Activated B cell treated with CpG ODN at 0.5 μM for 24 hours (primary cell): ENCODE results near the gene TBC1D1. TPM values are rescaled to one million over a fixed set of nuclear protein-coding genes. Genes with fewer than 3 reads are reported as not detected.

Experiments used
- ATAC-seq: fragments of 200-7000 bp; cut with Tn5 transposase; one replicate; pipeline ENCODE4 v1.10.0; 2021; ENCODE audit warnings: low read depth, mild to moderate bottlenecking, moderate library complexity
- CTCF ChIA-PET: fragments of 350-600 bp; sonication (Branson Sonifier 250); formaldehyde crosslinking; loops from one replicate; lab custom pipeline; 2021; ENCODE audit warnings: antibody characterized with exemption; lab: Charles Lee
- POLR2A ChIA-PET: fragments of 350-600 bp; sonication (Branson Sonifier 250); formaldehyde crosslinking; loops from one replicate; lab custom pipeline; 2021; ENCODE audit warnings: antibody characterized with exemption; lab: Charles Lee
- DNase-seq: peaks from one replicate; pipeline ENCODE4 v3.0.0; 2022
- H3K27ac Mint-ChIP-seq: one replicate; pipeline ENCODE4 v1.8.0; 2020; ENCODE audit warnings: mixed read lengths
- H3K27me3 Mint-ChIP-seq: one replicate; pipeline ENCODE4 v1.8.0; 2021; ENCODE audit warnings: mixed read lengths
- H3K36me3 Mint-ChIP-seq: one replicate; pipeline ENCODE4 v1.8.0; 2021; ENCODE audit warnings: low read depth, mixed read lengths
- H3K4me1 Mint-ChIP-seq: one replicate; pipeline ENCODE4 v1.8.0; 2021; ENCODE audit warnings: mixed read lengths
- H3K4me3 Mint-ChIP-seq: one replicate; pipeline ENCODE4 v1.8.0; 2020; ENCODE audit warnings: mild to moderate bottlenecking, mixed read lengths
- H3K9me3 Mint-ChIP-seq: one replicate; pipeline ENCODE4 v1.8.0; 2020; ENCODE audit warnings: mixed read lengths
- intact Hi-C: fragments of 100-400 bp; cut with micrococcal nuclease; formaldehyde crosslinking; loops from one replicate; pipeline ENCODE4 v1.15.1; 2024
- total RNA-seq: library from RNA; stranded (reverse); gene quantifications from 2 replicates; pipeline ENCODE4 v1.2.3, GENCODE V29; 2022
- TF ChIP-seq, protein P1 (sequence below): fragments of 200-600 bp; IDR thresholded peaks from one replicate; pipeline ENCODE4 v1.8.0; 2022; ENCODE audit warnings: antibody characterized with exemption, mild to moderate bottlenecking

The TBC1D1 gene
- total RNA-seq, 1 donor from 2014 or later: 84.8 TPM

DNA sequence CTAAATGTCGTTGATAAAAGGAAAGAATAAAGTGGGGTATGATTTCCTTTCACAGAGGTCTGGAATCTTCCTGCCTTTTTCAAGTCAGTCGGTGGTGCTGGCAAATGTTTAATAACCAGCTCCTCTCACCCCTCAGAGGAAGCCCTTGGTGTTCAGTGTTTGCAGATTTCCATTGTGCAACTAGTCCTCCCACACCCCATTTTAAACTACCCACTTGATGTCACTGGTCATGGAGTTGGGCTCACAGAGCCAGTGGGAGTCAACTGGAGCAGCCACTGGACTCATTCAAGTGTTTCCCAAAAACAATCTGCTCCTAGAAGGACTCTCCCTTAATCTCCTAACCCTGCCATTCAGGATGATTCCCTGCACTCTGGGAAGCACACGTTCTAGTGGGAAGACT is 218.5 kb downstream of the TBC1D1 start:
- Mint-ChIP-seq H3K27me3 (no peaks in the 10 kb centered on the region), H3K4me1 (no peaks in the 10 kb centered on the region), H3K4me3 (no peak overlapping the region), H3K36me3 (peaks cover 88% of the 10 kb centered on the region), H3K9me3 (no peaks in the 10 kb centered on the region), H3K27ac (no peak overlapping the region)
- TF ChIP-seq, protein P1, sequence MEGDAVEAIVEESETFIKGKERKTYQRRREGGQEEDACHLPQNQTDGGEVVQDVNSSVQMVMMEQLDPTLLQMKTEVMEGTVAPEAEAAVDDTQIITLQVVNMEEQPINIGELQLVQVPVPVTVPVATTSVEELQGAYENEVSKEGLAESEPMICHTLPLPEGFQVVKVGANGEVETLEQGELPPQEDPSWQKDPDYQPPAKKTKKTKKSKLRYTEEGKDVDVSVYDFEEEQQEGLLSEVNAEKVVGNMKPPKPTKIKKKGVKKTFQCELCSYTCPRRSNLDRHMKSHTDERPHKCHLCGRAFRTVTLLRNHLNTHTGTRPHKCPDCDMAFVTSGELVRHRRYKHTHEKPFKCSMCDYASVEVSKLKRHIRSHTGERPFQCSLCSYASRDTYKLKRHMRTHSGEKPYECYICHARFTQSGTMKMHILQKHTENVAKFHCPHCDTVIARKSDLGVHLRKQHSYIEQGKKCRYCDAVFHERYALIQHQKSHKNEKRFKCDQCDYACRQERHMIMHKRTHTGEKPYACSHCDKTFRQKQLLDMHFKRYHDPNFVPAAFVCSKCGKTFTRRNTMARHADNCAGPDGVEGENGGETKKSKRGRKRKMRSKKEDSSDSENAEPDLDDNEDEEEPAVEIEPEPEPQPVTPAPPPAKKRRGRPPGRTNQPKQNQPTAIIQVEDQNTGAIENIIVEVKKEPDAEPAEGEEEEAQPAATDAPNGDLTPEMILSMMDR: no peak
- no peak for ATAC-seq
- ChIA-PET CTCF (no interaction called here), POLR2A (no interaction called here)
- DNase-seq: no peak
- intact Hi-C loops: no loop called here

DNA sequence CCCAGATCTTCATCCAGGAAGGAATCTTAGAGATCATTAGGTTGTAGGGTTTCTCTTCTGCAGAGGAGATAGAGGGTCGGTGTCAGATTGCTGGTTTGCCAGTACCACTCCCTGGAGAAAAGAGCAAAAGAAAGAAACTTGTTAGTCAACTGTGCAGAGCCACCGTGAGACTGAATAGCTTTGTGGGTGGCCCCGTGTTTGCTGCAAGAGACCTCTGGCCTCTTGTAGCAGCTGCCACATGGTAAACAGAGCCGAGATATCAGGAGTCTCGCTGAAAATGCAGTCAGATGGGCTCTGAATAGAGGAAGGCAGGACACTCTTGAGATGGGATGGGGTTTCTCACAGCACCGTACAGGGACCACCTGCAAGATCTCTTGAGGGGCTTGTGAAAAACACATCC is 219.0 kb downstream of the TBC1D1 start:
- TF ChIP-seq, protein P1: no peak
- Mint-ChIP-seq H3K9me3 (no peaks in the 10 kb centered on the region), H3K4me3 (no peak overlapping the region), H3K36me3 (peaks cover 91% of the 10 kb centered on the region), H3K4me1 (no peaks in the 10 kb centered on the region), H3K27ac (no peak overlapping the region), H3K27me3 (no peaks in the 10 kb centered on the region)
- no peak for DNase-seq
- intact Hi-C loops: no loop called here
- ChIA-PET CTCF (no interaction called here), POLR2A (no interaction called here)
- no peak for ATAC-seq

DNA sequence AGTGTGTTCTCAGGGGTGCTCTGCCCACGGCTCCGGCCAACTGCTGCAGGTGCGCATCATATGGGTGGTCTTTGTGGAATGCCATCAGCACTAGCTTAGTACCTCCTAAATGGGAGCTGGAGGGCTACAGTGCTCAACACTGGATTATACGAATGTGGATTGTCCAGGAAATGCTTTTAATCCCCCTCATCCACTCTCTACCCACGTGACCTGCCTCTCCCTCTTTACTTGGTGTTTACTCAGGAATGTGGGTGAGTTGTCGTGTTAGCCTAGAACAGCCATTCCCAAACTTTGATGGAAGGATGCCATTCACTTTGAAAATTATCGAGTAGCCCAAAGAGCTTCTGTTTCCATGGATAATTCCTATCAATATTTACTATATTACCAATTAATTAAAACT is 220.1 kb downstream of the TBC1D1 start:
- Mint-ChIP-seq H3K27me3 (no peaks in the 10 kb centered on the region), H3K4me1 (no peaks in the 10 kb centered on the region), H3K27ac (peak overlapping the region; percentile 19), H3K36me3 (peaks cover 86% of the 10 kb centered on the region), H3K4me3 (no peak overlapping the region), H3K9me3 (no peaks in the 10 kb centered on the region)
- intact Hi-C loops: no loop called here
- ATAC-seq (no peak), DNase-seq (no peak)
- TF ChIP-seq, protein P1: no peak
- ChIA-PET POLR2A (no interaction called here), CTCF (no interaction called here)

GRCh38 chr4:38111717-38112116 is 220.8 kb downstream of the TBC1D1 start:
- TF ChIP-seq, protein P1: no peak
- no peak for DNase-seq
- no peak overlapping the region for H3K4me3 Mint-ChIP-seq
- ChIA-PET CTCF (no interaction called here), POLR2A (no interaction called here)
- no peaks in the 10 kb centered on the region for H3K9me3 Mint-ChIP-seq
- H3K27me3 Mint-ChIP-seq: no peaks in the 10 kb centered on the region
- H3K4me1 Mint-ChIP-seq: no peaks in the 10 kb centered on the region
- intact Hi-C loops: no loop called here
- no peak for ATAC-seq
- H3K27ac Mint-ChIP-seq: no peak overlapping the region
- H3K36me3 Mint-ChIP-seq: peaks cover 86% of the 10 kb centered on the region

- CTCF ChIA-PET: no interaction called here
- intact Hi-C loops: no loop called here
- no peak overlapping the region for H3K4me3 Mint-ChIP-seq
- no peaks in the 10 kb centered on the region for H3K9me3 Mint-ChIP-seq
- ATAC-seq (no peak), DNase-seq (no peak)
- H3K4me1 Mint-ChIP-seq: no peaks in the 10 kb centered on the region
- TF ChIP-seq, protein P1: no peak
- peaks cover 85% of the 10 kb centered on the region for H3K36me3 Mint-ChIP-seq
- POLR2A ChIA-PET: no interaction called here
- no peak overlapping the region for H3K27ac Mint-ChIP-seq
- H3K27me3 Mint-ChIP-seq: no peaks in the 10 kb centered on the region
Observed at GRCh38 chr4:38113132-38113531, 222.2 kb downstream of the TBC1D1 start.
